H1 (cell line): ENCODE measurements around the gene LCN15. TPM values are rescaled to one million over a fixed set of nuclear protein-coding genes. Genes with fewer than 3 reads are reported as not detected.

Source experiments
- CTCF ChIA-PET: fragments of 300-600 bp; sonication (Branson Sonifier 250); formaldehyde crosslinking; loops from one replicate; lab custom pipeline; 2021; ENCODE audit not compliant: partially characterized antibody; lab: Charles Lee
- POLR2A ChIA-PET: fragments of 300-600 bp; sonication (Branson Sonifier 250); formaldehyde crosslinking; loops from one replicate; lab custom pipeline; 2021; ENCODE audit warnings: inconsistent platforms; ENCODE audit not compliant: partially characterized antibody; lab: Charles Lee
- DNase-seq, 2 experiments: peaks; one replicate each; pipeline versions ENCODE4 v3.0.0 to v3.0.0-alpha.2; 2010 to 2022; ENCODE audit warnings: low spot score in 2 of 2, low read depth in 1 of 2, mixed read lengths in 1 of 2
- FAIRE-seq: peaks from 2 replicates; lab custom pipeline; 2011; peaks lifted over from hg19 to GRCh38; lab: Jason Lieb, UNC
- H2AFZ ChIP-seq: 2 replicates; pipeline ENCODE4 v1.8.1; 2012; ENCODE audit warnings: low read length, inconsistent platforms
- H2AK5ac ChIP-seq: 2 replicates; pipeline ENCODE4 v1.6.1; 2013; ENCODE audit warnings: low read depth, low read length
- H2BK120ac ChIP-seq: replicated peaks from 2 replicates; pipeline ENCODE3; 2013; ENCODE audit warnings: low read depth, low read length, inconsistent platforms
- H2BK12ac ChIP-seq: 2 replicates; pipeline ENCODE4 v1.6.1; 2013; ENCODE audit warnings: low read depth, low read length
- H2BK15ac ChIP-seq: 2 replicates; pipeline ENCODE4 v1.6.1; 2013; ENCODE audit warnings: low read length
- H2BK20ac ChIP-seq: 2 replicates; pipeline ENCODE4 v1.6.1; 2013; ENCODE audit warnings: low read length
- H2BK5ac ChIP-seq: 2 replicates; pipeline ENCODE4 v1.6.1; 2013; ENCODE audit warnings: low read depth, low read length
- H3K14ac ChIP-seq: 2 replicates; pipeline ENCODE4 v1.6.1; 2013; ENCODE audit warnings: inconsistent platforms; ENCODE audit not compliant: insufficient read length
- H3K18ac ChIP-seq: 2 replicates; pipeline ENCODE4 v1.6.1; 2013; ENCODE audit warnings: low read length; ENCODE audit errors: extremely low read depth
- H3K23ac ChIP-seq: 2 replicates; pipeline ENCODE4 v1.6.1; 2013; ENCODE audit warnings: inconsistent platforms; ENCODE audit not compliant: insufficient read length
- H3K23me2 ChIP-seq: 2 replicates; pipeline ENCODE4 v1.6.1; 2013; ENCODE audit warnings: low read depth, low read length
- H3K27ac ChIP-seq: 2 replicates; pipeline ENCODE4 v1.6.1; 2011; ENCODE audit warnings: low read depth, low read length, inconsistent platforms
- H3K27me3 ChIP-seq, 4 experiments: replicated peaks in 1 of 4; 1 replicate in 1 of 4; 2 replicates in 3 of 4; pipeline versions ENCODE4 v1.6.1 to v1.8.1; 2011 to 2013; ENCODE audit warnings: low read length in 3 of 4, mild to moderate bottlenecking in 3 of 4, inconsistent platforms in 2 of 4, mixed read lengths in 2 of 4, moderate library complexity in 1 of 4; ENCODE audit not compliant: control insufficient read depth in 3 of 4, insufficient read depth in 3 of 4; ENCODE audit errors: extremely low read depth in 1 of 4
- H3K36me3 ChIP-seq, 4 experiments: 2 replicates each; pipeline versions ENCODE4 v1.6.1 to v1.8.1; 2011 to 2013; ENCODE audit warnings: mild to moderate bottlenecking in 4 of 4, low read length in 3 of 4, moderate library complexity in 2 of 4, control low read depth in 1 of 4, inconsistent platforms in 1 of 4; ENCODE audit not compliant: insufficient read depth in 4 of 4, control insufficient read depth in 2 of 4
- H3K4ac ChIP-seq: replicated peaks from 2 replicates; pipeline ENCODE3; 2013; ENCODE audit warnings: low read length, low read depth, mixed read lengths, inconsistent platforms; ENCODE audit not compliant: insufficient read length
- H3K4me1 ChIP-seq, 4 experiments: replicated peaks in 1 of 4; 1 replicate in 1 of 4; 2 replicates in 3 of 4; pipeline versions ENCODE4 v1.6.1 to v1.8.1; 2011 to 2013; ENCODE audit warnings: low read length in 3 of 4, inconsistent platforms in 2 of 4, mixed read lengths in 1 of 4; ENCODE audit not compliant: insufficient read depth in 4 of 4, control insufficient read depth in 3 of 4
- H3K4me2 ChIP-seq, 2 experiments: 2 replicates each; pipeline versions ENCODE4 v1.6.1 to v1.8.1; 2011 to 2013; ENCODE audit warnings: low read depth in 2 of 2, low read length in 2 of 2, control low read depth in 1 of 2, inconsistent platforms in 1 of 2, mild to moderate bottlenecking in 1 of 2; ENCODE audit not compliant: insufficient read depth in 1 of 2
- H3K4me3 ChIP-seq, 4 experiments: fragments of 200-600, 300-600 bp in 1 of 4; sonication (generic), shearing (Covaris generic), sonication (Bioruptor Twin) in 1 of 4; 2 replicates each; pipeline versions ENCODE4 v1.5.1 to v1.8.1; 2011 to 2016; ENCODE audit warnings: low read length in 4 of 4, low read depth in 3 of 4, control low read depth in 2 of 4, inconsistent platforms in 2 of 4, mild to moderate bottlenecking in 2 of 4, mixed read lengths in 1 of 4, moderate library complexity in 1 of 4; ENCODE audit not compliant: insufficient read depth in 2 of 4; ENCODE audit errors: extremely low read depth in 1 of 4
- H3K56ac ChIP-seq: replicated peaks from 2 replicates; pipeline ENCODE3; 2013; ENCODE audit warnings: low read depth, mild to moderate bottlenecking, mixed read lengths, low read length, inconsistent platforms; ENCODE audit not compliant: insufficient read length
- H3K79me1 ChIP-seq: 2 replicates; pipeline ENCODE4 v1.6.1; 2013; ENCODE audit warnings: low read depth, low read length, control low read depth
- H3K79me2 ChIP-seq, 2 experiments: 2 replicates each; pipeline versions ENCODE4 v1.6.1 to v1.8.1; 2012 to 2013; ENCODE audit warnings: low read length in 2 of 2, mild to moderate bottlenecking in 2 of 2, inconsistent platforms in 1 of 2; ENCODE audit not compliant: insufficient read depth in 2 of 2, control insufficient read depth in 1 of 2
- H3K9ac ChIP-seq, 4 experiments: replicated peaks in 1 of 4; 1 replicate in 1 of 4; 2 replicates in 3 of 4; pipeline versions ENCODE4 v1.6.1 to v1.8.1; 2011 to 2013; ENCODE audit warnings: low read depth in 3 of 4, low read length in 3 of 4, control low read depth in 2 of 4, mild to moderate bottlenecking in 2 of 4, moderate library complexity in 2 of 4, inconsistent platforms in 1 of 4; ENCODE audit errors: extremely low read depth in 1 of 4
- H3K9me3 ChIP-seq, 2 experiments: 2 replicates each; pipeline versions ENCODE4 v1.6.1 to v1.8.1; 2012 to 2013; ENCODE audit warnings: mild to moderate bottlenecking in 2 of 2, moderate library complexity in 2 of 2, control low read depth in 1 of 2, inconsistent platforms in 1 of 2, low read depth in 1 of 2, low read length in 1 of 2, mixed read lengths in 1 of 2; ENCODE audit not compliant: insufficient read depth in 2 of 2
- H4K20me1 ChIP-seq, 2 experiments: replicated peaks in 1 of 2; 2 replicates each; pipeline versions ENCODE3 to v1.8.1; 2011 to 2013; ENCODE audit warnings: inconsistent platforms in 2 of 2, low read length in 2 of 2, mild to moderate bottlenecking in 1 of 2; ENCODE audit not compliant: insufficient read depth in 2 of 2, control insufficient read depth in 1 of 2
- H4K5ac ChIP-seq: 2 replicates; pipeline ENCODE4 v1.6.1; 2013; ENCODE audit warnings: low read length, low read depth, mixed read lengths, inconsistent platforms; ENCODE audit not compliant: insufficient read length
- H4K8ac ChIP-seq: 2 replicates; pipeline ENCODE4 v1.8.0; 2013; ENCODE audit warnings: mild to moderate bottlenecking, moderate library complexity, low read length, inconsistent platforms; ENCODE audit not compliant: insufficient read depth; ENCODE audit errors: extremely low read depth
- H4K91ac ChIP-seq: replicated peaks from 2 replicates; pipeline ENCODE3; 2013; ENCODE audit warnings: low read length, mixed read lengths, inconsistent platforms; ENCODE audit not compliant: insufficient read length
- ATF2 ChIP-seq: IDR thresholded peaks from 2 replicates; pipeline ENCODE4 v1.6.1; 2012; ENCODE audit warnings: low read length, inconsistent platforms
- CEBPB ChIP-seq: IDR thresholded peaks from 2 replicates; pipeline ENCODE4 v1.6.1; 2012; ENCODE audit warnings: low read depth, low read length
- FOSL1 ChIP-seq: IDR thresholded peaks from 2 replicates; pipeline ENCODE4 v1.6.1; 2011; ENCODE audit warnings: mild to moderate bottlenecking, low read depth, low read length, moderate library complexity; ENCODE audit not compliant: insufficient read depth
- JUN ChIP-seq: IDR thresholded peaks from 2 replicates; pipeline ENCODE4 v1.6.1; 2011; ENCODE audit warnings: low read depth, mild to moderate bottlenecking, improper control_type of control experiment, low read length
- RAD21 ChIP-seq, 2 experiments: IDR thresholded peaks in 1 of 2; conservative IDR thresholded peaks in 1 of 2; 2 replicates each; pipeline ENCODE4 v1.6.1; 2011; ENCODE audit warnings: low read depth in 2 of 2, low read length in 2 of 2, improper control_type of control experiment in 1 of 2, inconsistent platforms in 1 of 2, mild to moderate bottlenecking in 1 of 2, moderate library complexity in 1 of 2
- RBBP5 ChIP-seq: IDR thresholded peaks from 2 replicates; pipeline ENCODE4 v1.7.1; 2012; ENCODE audit warnings: low read depth, mild to moderate bottlenecking, inconsistent platforms, low read length, moderate library complexity, borderline replicate concordance
- SP1 ChIP-seq: IDR thresholded peaks from 2 replicates; pipeline ENCODE4 v1.6.1; 2011; ENCODE audit warnings: low read depth, low read length
- WGBS, 2 experiments: shearing (Covaris generic) in 1 of 2; methylation state at CpG; one replicate each; pipeline versions ENCODE4 v1.1.6 to v1.1.7; 2013 to 2015; ENCODE audit warnings: low lambda C conversion rate in 2 of 2, mixed read lengths in 2 of 2, inconsistent platforms in 1 of 2, low coverage in 1 of 2, missing lambda C conversion rate in 1 of 2; ENCODE audit not compliant: insufficient replicate concordance in 2 of 2, insufficient coverage in 1 of 2, insufficient read length in 1 of 2; ENCODE audit errors: extremely low coverage in 1 of 2, missing lambda C conversion rate in 1 of 2; 5-methylcytosine and 5-hydroxymethylcytosine counted together
- polyA plus RNA-seq, 7 experiments: library from polyadenylated mRNA; depleted of rRNA in 3 of 7; stranded (reverse) in 5 of 7; unstranded in 2 of 7; fragments of >200 nt in 5 of 7; fragments of 200-250 nt in 2 of 7; gene quantifications; 1 replicate in 5 of 7; 2 replicates in 1 of 7; 4 replicates in 1 of 7; pipeline versions ENCODE4 v1.2.1 to v1.2.3, GENCODE V29; 2011 to 2013; ENCODE audit warnings: missing spikeins in 2 of 7, mixed read lengths in 2 of 7
- total RNA-seq: library from RNA; stranded (reverse); fragmentation: NEBNext Ultra II Directional; extraction: Animal tissue kit (Norgen Biotek cat#: 25700); gene quantifications from 2 replicates; pipeline ENCODE4 v1.2.1, GENCODE V29; 2021

LCN15 gene
- total and polyA plus RNA-seq, 2 of the 8 experiments (the other 6 are each of a cell fraction or from before 2014, with no cell fraction given), result 0.08 to 0.47 TPM

DNA sequence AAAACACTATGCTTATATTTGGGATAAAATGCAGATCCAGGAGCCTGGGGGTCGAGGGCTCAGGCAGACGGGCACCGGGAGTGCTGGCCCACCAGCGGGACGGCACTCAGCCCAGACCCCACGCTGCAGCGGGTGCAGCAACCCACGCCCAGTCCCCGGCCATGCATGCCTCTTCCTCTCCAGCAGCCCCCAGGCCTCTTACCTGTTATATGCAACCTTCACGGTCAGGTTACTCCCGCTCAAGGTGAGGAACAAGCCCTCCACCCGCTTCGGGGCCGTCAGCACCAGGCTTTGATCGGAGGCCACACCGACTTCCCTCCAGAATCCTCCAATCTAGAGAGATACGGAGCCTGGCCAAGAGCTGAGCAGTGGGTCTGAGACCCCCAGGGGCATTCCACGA is 7.5 kb downstream of the LCN15 start:
- Histone ChIP-seq H3K27ac (no peak overlapping the region), H3K4ac (no peak overlapping the region), H3K56ac (no peak overlapping the region), H3K14ac (no peak overlapping the region), H4K5ac (no peak overlapping the region), H3K27me3 (no peaks in the 10 kb centered on the region), H3K18ac (no peak overlapping the region), H3K9me3 (peaks cover 2 to 8% of the 10 kb centered on the region in 2 experiments; a peak in 1 of 4 replicates), H3K4me3 (no peak overlapping the region), H2BK120ac (no peak overlapping the region), H3K4me1 (peaks cover 0 to 4% (median 0%) of the 10 kb centered on the region in 4 experiments; a peak in 1 of 7 replicates), H4K8ac (no peak overlapping the region), H3K4me2 (no peak overlapping the region), H4K91ac (no peak overlapping the region), H2AFZ (no peak overlapping the region), H3K36me3 (no peaks in the 10 kb centered on the region), H2BK20ac (no peak overlapping the region), H2AK5ac (no peak overlapping the region), H2BK15ac (no peak overlapping the region), H3K79me2 (no peaks in the 10 kb centered on the region), H3K9ac (no peak overlapping the region), H4K20me1 (no peaks in the 10 kb centered on the region), H3K23me2 (no peaks in the 10 kb centered on the region), H2BK12ac (no peak overlapping the region), H2BK5ac (no peak overlapping the region), H3K23ac (no peak overlapping the region), H3K79me1 (no peaks in the 10 kb centered on the region)
- FAIRE-seq, result no peak
- DNase-seq, result no peak
- CTCF ChIA-PET, result interaction anchor here (0.9 to 3.5 kb wide), 5 partner anchors 8 to 311 kb away, joined by 3 to 42 read pairs (median 9); partner anchors contain the start of genes LCN10 and LCN6
- POLR2A ChIA-PET, result interaction anchor here (1.9 to 3.0 kb wide), 2 partner anchors 27 to 29 kb away, joined by 8 to 26 read pairs; no protein-coding TSS in a partner anchor
- WGBS, 2 experiments, result 88% methylated on average over 18 of the region's 18 CpGs; no CpG with 5 or more reads in 1 of the 2 experiments
- TF ChIP-seq RAD21 (IDR thresholded peaks at IDR 0.05 in 1 of 2, conservative IDR thresholded peaks at IDR 0.05 in 1 of 2; ENCODE audit: low read depth in 2 of 2, low read length in 2 of 2), result no peak
- TF ChIP-seq JUN, result no peak
- TF ChIP-seq CEBPB, result no peak
- no peak for TF ChIP-seq FOSL1
- TF ChIP-seq RBBP5, result no peak
- no peak for TF ChIP-seq ATF2
- TF ChIP-seq SP1, result no peak
